Measurements from ENCODE around the gene NAP1L1. TPM values are rescaled to one million over a fixed set of nuclear protein-coding genes. Genes with fewer than 3 reads are reported as not detected.
A peak's percentile ranks its signal among the peaks of the same experiment; 100 is the strongest.

Gene NAP1L1
- total RNA-seq, 2 experiments from 2014 or later, result 478 to 488 TPM

DNA sequence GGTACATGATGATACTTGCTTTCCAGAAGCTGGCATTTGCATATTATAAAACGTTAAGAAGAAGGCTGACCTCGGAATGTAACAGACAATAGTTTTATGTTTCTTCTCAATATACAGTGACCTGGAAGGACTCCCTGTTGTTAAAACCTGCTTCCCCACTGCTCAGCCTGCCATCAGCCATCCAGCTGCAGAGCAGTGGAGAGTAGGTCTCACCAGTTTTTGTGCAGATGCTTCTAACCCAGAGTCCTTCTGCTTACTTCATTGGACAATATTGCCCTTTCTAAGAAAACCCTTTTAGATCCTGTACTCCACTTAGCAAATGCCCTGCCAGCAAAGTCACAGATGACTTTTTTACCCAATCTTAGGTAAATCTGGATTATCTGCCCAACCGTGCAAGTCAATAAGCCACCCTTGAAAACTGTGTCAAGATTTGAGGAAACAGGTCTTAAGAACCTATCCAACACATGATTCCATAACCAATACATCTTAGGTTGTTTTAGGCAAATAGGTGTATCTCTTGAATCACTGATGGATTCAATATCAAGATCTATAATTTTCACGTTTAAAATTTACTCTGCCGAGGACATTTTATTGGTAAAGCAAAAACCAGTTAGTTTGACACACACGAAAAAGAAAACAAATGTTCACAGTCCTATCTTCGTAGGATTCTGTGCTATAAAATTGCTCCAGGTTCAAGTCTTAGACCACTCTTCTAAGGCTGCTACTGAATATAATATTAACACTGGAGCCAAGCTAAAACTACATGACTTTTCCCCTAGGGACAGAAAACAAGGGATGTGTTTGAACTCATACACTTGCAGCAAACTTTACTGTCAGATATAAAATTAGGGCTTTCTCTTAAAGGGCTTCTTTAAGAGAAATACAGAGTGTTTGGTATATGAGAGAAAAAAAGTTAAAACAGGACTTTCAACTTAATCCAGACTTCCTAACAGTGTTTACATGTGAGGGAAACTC lies 58.6 kb downstream of the NAP1L1 start:
- DNase-seq (no peak), ATAC-seq (no peak)
- ChIA-PET POLR2A (interaction anchor here (1.1 kb wide), 1 partner anchor 48 kb away, joined by 4 read pairs; no protein-coding TSS in a partner anchor), CTCF (interaction anchor here (0.6 to 0.8 kb wide), 2 partner anchors 51 to 498 kb away, joined by 3 read pairs; no protein-coding TSS in a partner anchor)
- H3K27ac Mint-ChIP-seq, result no peak overlapping the region
- no peaks in the 10 kb centered on the region for H3K9me3 Mint-ChIP-seq (ENCODE audit: insufficient read depth)
- peaks cover 46% of the 10 kb centered on the region for H3K4me1 Mint-ChIP-seq (ENCODE audit: low read depth)
- peaks cover 25% of the 10 kb centered on the region for H3K36me3 Mint-ChIP-seq (ENCODE audit: low read depth)
- H3K4me3 Mint-ChIP-seq, result no peak overlapping the region
- H3K27me3 Mint-ChIP-seq (ENCODE audit: low read depth), result peaks cover 6% of the 10 kb centered on the region

DNA sequence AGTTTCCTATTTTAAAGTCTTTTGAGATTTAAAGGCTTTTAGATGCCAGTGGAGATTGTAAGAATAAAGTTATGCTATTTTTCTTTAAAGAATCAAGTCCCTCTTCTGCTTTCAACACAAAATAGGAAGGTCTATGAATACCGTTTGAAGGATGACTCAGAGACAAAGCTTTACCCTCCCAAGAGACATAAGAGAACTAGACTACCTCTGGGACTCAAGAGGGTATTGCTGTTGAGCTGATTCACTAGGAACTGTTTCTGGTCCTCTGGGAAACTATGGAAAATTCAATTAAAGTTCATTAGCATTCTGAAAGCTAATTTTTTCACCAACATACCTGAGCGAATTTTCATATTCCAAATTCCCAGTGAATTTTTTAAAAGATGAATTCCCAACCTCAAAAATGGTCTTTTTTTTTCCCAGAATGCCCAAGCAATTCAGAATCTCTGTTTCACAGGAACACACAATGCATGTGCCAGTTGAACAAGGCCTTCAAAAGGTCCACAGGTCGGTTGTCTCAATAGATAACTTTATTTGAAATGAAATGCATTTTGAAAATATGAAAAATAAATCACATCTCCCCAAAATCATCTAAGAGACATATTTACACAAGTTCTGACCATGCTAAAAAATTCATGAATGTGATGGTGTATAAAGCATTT lies 59.4 kb downstream of the NAP1L1 start:
- no peak for DNase-seq
- Mint-ChIP-seq H3K4me1 (ENCODE audit: low read depth) (peaks cover 46% of the 10 kb centered on the region), H3K27me3 (ENCODE audit: low read depth) (no peaks in the 10 kb centered on the region), H3K9me3 (ENCODE audit: insufficient read depth) (no peaks in the 10 kb centered on the region), H3K27ac (no peak overlapping the region), H3K4me3 (no peak overlapping the region), H3K36me3 (ENCODE audit: low read depth) (peaks cover 18% of the 10 kb centered on the region)
- CTCF ChIA-PET, result interaction anchor here (0.8 kb wide), 1 partner anchor 497 kb away, joined by 3 read pairs; no protein-coding TSS in a partner anchor
- no peak for ATAC-seq
- POLR2A ChIA-PET, result interaction anchor here (1.1 kb wide), 1 partner anchor 47 kb away, joined by 4 read pairs; no protein-coding TSS in a partner anchor

DNA sequence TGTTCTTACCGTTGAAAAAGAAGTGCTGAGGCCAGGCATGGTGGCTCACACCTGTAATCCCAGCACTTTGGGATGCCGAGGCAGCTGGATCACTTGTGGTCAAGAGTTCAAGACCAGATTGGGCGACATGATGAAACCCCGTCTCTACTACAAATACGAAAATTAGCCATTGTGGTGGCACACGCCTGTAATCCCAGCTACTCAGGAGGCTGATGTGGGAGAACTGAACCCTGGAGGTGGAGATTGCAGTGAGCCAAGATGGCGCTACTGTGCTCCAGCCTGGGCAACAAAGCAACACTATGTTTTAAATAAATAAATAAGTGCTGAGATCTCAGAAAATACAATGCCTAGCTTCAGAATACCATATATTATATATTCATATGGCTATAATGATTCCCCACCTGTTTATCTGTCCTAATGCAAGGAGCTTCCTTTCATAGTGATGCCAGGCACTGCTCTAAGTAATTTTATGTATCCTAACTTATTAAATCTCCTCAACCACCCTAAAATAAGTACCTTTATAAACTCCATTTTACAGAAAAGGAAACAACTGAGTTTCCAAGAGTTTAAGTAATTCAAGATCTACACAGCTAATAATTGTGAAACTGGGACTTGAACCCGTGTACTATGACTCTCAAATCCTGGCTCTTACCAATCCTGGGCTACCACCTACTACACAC lies 60.2 kb downstream of the NAP1L1 start:
- CTCF ChIA-PET, result interaction anchor here (1.0 kb wide), 1 partner anchor 90 kb away, joined by 3 read pairs; no protein-coding TSS in a partner anchor
- peaks cover 18% of the 10 kb centered on the region for H3K36me3 Mint-ChIP-seq (ENCODE audit: low read depth)
- H3K4me1 Mint-ChIP-seq (ENCODE audit: low read depth), result peaks cover 48% of the 10 kb centered on the region
- ATAC-seq (no peak), DNase-seq (no peak)
- no peak overlapping the region for H3K27ac Mint-ChIP-seq
- no peak overlapping the region for H3K4me3 Mint-ChIP-seq
- no peaks in the 10 kb centered on the region for H3K9me3 Mint-ChIP-seq (ENCODE audit: insufficient read depth)
- H3K27me3 Mint-ChIP-seq (ENCODE audit: low read depth), result no peaks in the 10 kb centered on the region
- POLR2A ChIA-PET, result no interaction called here

DNA sequence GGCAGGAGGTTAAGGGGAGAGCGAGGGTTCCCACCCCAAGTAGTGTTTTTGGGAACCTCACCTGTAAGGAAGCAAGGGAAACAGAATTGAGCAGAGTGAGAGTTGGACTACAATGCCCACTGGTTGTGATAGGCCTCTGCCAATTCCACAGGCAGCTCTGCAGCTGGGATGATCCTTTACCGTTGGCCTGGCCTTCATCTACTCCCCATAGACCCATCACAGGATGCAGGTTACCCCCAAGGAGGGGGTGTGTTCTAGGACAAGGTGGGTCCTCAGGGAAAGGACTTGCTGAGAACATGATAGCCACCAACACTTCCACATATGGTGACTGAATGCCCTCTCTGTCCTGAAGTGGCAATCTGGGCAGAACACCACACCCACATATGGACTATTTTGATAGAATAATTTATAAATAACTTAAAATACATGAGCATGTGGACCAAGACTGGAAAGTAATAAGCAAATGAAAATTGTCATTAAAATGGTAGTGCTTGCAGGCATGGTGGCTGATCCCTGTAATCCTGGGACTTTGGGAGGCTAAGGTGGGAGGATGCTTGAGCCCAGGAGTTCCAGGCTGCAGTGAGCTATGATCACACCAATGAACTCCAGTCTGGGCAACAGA lies 61.3 kb downstream of the NAP1L1 start:
- Mint-ChIP-seq H3K4me3 (no peak overlapping the region), H3K36me3 (ENCODE audit: low read depth) (peaks cover 11% of the 10 kb centered on the region), H3K9me3 (ENCODE audit: insufficient read depth) (no peaks in the 10 kb centered on the region), H3K27ac (no peak overlapping the region), H3K27me3 (ENCODE audit: low read depth) (no peaks in the 10 kb centered on the region), H3K4me1 (ENCODE audit: low read depth) (peaks cover 48% of the 10 kb centered on the region)
- POLR2A ChIA-PET, result interaction anchor here (4.1 kb wide), 1 partner anchor 7 kb away, joined by 114 read pairs; the partner anchor contains the start of gene PHLDA1
- CTCF ChIA-PET, result interaction anchor here (1.0 kb wide), 1 partner anchor 89 kb away, joined by 3 read pairs; no protein-coding TSS in a partner anchor
- no peak for DNase-seq
- ATAC-seq, result no peak

DNA sequence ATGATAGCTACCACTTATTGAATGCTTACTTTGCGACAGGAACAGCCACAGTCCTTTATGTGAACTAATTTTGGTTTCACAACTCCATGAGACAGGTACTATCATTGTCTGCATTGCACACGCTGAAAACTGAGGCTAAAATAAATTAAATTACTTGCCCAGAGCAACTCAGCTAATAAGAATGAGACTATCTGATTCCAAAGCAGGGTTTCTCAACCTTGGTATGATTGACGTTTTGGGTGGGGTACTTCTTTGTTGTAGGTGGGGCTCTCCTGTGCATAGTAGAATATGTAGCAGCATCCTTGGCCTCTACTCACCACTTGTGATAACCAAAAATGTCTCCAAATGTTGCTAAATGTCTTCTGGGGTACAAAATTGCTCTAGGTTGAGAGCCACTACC lies 62.0 kb downstream of the NAP1L1 start:
- ATAC-seq (no peak), DNase-seq (no peak)
- Mint-ChIP-seq H3K27me3 (ENCODE audit: low read depth) (no peaks in the 10 kb centered on the region), H3K9me3 (ENCODE audit: insufficient read depth) (no peaks in the 10 kb centered on the region), H3K4me3 (no peak overlapping the region), H3K36me3 (ENCODE audit: low read depth) (peaks cover 11% of the 10 kb centered on the region), H3K4me1 (ENCODE audit: low read depth) (peaks cover 50% of the 10 kb centered on the region), H3K27ac (no peak overlapping the region)
- ChIA-PET CTCF (interaction anchor here (0.7 to 3.4 kb wide), 3 partner anchors 9 to 56 kb away, joined by 3 to 52 read pairs (median 9); partner anchors contain the start of gene PHLDA1), POLR2A (interaction anchor here (3.6 to 4.1 kb wide), 2 partner anchors 8 to 43 kb away, joined by 46 to 114 read pairs; partner anchors contain the start of gene PHLDA1)

DNA sequence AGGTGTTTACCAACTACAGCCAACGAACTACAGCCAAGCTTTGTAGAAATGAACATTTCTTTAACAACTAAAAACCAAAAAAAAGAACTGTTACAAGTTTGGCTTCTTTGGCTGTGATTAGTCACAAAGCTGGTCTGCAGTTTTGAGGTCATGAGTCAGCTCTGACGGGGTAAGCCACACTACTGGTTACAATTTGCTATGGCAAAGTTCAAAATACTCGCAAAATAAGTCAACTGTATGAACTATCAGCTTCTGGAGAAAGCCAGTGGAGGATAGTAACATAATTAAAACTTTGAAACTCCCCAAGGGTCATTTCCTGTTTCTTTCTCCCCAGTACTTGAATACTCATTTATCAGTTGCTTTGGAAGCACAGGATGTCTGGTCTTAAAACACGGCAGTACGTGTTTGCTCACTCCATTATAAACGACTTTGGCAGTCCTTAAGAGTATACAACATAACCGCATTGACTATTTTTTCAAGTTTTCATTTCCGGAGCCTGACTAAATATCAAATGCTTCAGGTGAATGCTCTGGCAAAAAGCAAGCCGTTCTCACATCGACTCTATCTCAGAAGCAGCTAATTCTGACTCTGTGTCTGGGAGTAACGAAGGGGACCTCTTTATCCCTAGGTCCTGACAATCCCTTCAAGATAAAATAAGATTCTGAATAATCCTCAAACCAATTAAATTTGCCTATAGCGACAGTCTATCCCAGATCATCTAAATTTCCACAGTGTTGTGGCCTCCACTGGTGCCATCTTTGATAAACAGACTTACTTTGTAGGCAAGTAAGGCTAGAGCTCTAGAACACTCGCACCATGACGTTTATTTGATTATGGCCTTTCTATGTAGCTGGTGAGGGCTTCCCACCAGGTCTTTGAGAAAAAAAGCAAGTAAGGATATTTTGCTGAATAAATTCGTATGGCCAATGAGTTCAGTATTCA lies 63.5 kb downstream of the NAP1L1 start:
- Mint-ChIP-seq H3K36me3 (ENCODE audit: low read depth) (peaks cover 11% of the 10 kb centered on the region), H3K4me1 (ENCODE audit: low read depth) (peaks cover 49% of the 10 kb centered on the region), H3K27me3 (ENCODE audit: low read depth) (no peaks in the 10 kb centered on the region), H3K27ac (peak overlapping the region; percentile 96), H3K9me3 (ENCODE audit: insufficient read depth) (peaks cover 4% of the 10 kb centered on the region), H3K4me3 (peak overlapping the region; percentile 52)
- DNase-seq, result peak; percentile 85
- peak; percentile 84 for ATAC-seq
- POLR2A ChIA-PET, result interaction anchor here (0.6 to 4.1 kb wide), 17 partner anchors 10 to 541 kb away, joined by 3 to 114 read pairs (median 5); partner anchors contain the start of genes GLIPR1, KRR1 and PHLDA1
- CTCF ChIA-PET, result interaction anchor here (0.7 to 3.4 kb wide), 9 partner anchors 10 to 283 kb away, joined by 3 to 52 read pairs (median 6); partner anchors contain the start of gene PHLDA1

DNA sequence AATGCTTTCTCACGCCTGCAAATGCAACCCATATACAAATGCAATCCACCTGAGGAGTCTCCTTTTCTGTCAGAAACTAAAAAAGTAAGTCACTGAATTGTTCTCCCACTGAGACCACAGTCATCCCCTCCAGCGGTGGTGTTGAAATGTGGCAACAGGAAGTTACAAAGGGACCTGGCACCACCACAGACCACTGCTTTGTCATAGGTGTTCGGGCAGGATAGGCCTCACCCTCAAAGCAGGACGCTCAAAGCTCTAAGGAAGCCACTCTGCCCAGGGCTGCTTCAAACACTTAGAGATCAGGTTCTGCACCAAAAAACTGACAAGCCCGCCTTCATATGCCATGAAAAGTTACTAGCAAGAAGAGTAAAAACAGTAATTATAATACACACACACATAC lies 64.2 kb downstream of the NAP1L1 start:
- ATAC-seq (peak; percentile 89), DNase-seq (peak; percentile 91)
- peaks cover 4% of the 10 kb centered on the region for H3K9me3 Mint-ChIP-seq (ENCODE audit: insufficient read depth)
- peak overlapping the region; percentile 96 for H3K27ac Mint-ChIP-seq
- peaks cover 4% of the 10 kb centered on the region for H3K36me3 Mint-ChIP-seq (ENCODE audit: low read depth)
- peaks cover 51% of the 10 kb centered on the region for H3K4me1 Mint-ChIP-seq (ENCODE audit: low read depth)
- H3K27me3 Mint-ChIP-seq (ENCODE audit: low read depth), result no peaks in the 10 kb centered on the region
- POLR2A ChIA-PET, result interaction anchor here (0.6 to 4.1 kb wide), 14 partner anchors 10 to 540 kb away, joined by 3 to 114 read pairs (median 5); partner anchors contain the start of genes GLIPR1, KRR1 and PHLDA1
- CTCF ChIA-PET, result interaction anchor here (0.6 to 3.4 kb wide), 9 partner anchors 9 to 282 kb away, joined by 3 to 52 read pairs (median 6); partner anchors contain the start of gene PHLDA1
- peak overlapping the region; percentile 52 for H3K4me3 Mint-ChIP-seq

DNA sequence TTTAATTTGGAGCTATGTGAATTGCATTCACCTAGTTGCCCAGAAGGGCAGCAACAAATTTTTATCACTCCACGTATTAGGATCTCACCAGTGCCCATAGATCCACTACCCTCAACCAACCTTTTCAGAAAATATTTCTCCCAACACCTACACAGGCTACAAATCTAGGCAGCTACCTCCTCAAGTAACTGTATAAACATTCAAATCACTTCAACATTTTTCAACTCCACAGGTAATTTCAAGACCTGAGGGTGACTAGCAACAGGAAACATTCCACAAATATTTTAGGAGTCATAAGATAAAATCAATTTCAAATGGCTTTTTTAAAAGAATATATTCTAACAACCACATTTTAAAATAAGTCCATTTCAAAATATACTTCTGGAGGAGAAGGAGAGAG lies 65.8 kb downstream of the NAP1L1 start:
- peaks cover 4% of the 10 kb centered on the region for H3K36me3 Mint-ChIP-seq (ENCODE audit: low read depth)
- peak overlapping the region; percentile 15 for H3K4me3 Mint-ChIP-seq
- H3K27me3 Mint-ChIP-seq (ENCODE audit: low read depth), result no peaks in the 10 kb centered on the region
- POLR2A ChIA-PET, result no interaction called here
- peak overlapping the region; percentile 58 for H3K27ac Mint-ChIP-seq
- H3K9me3 Mint-ChIP-seq (ENCODE audit: insufficient read depth), result peaks cover 4% of the 10 kb centered on the region
- H3K4me1 Mint-ChIP-seq (ENCODE audit: low read depth), result peaks cover 48% of the 10 kb centered on the region
- CTCF ChIA-PET, result interaction anchor here (1.2 kb wide), 1 partner anchor 17 kb away, joined by 4 read pairs; no protein-coding TSS in a partner anchor
- no peak for DNase-seq
- no peak for ATAC-seq

DNA sequence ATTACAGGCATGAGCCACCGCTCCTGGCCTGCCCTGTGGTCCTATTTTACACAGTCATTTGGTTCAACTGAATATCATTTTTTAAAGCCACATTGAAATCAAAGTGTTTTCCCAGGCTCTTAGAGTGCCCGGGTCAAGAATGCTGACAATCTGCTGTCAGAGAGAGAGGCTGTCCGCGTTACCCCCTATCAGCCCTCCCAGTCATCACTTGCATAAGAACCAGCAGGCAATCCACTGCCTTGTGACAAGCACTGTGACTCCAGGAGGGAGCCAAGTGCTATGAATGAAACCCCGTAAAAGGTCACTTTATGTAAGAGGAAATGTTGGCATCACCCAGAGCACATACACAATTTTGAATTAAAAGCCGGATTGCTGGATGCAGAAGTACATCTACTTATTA lies 66.4 kb downstream of the NAP1L1 start:
- Mint-ChIP-seq H3K4me1 (ENCODE audit: low read depth) (peaks cover 48% of the 10 kb centered on the region), H3K9me3 (ENCODE audit: insufficient read depth) (peaks cover 4% of the 10 kb centered on the region), H3K36me3 (ENCODE audit: low read depth) (peaks cover 4% of the 10 kb centered on the region), H3K27me3 (ENCODE audit: low read depth) (no peaks in the 10 kb centered on the region), H3K4me3 (no peak overlapping the region), H3K27ac (no peak overlapping the region)
- DNase-seq, result no peak
- ATAC-seq, result no peak
- ChIA-PET CTCF (interaction anchor here (1.2 kb wide), 1 partner anchor 17 kb away, joined by 4 read pairs; no protein-coding TSS in a partner anchor), POLR2A (no interaction called here)

DNA sequence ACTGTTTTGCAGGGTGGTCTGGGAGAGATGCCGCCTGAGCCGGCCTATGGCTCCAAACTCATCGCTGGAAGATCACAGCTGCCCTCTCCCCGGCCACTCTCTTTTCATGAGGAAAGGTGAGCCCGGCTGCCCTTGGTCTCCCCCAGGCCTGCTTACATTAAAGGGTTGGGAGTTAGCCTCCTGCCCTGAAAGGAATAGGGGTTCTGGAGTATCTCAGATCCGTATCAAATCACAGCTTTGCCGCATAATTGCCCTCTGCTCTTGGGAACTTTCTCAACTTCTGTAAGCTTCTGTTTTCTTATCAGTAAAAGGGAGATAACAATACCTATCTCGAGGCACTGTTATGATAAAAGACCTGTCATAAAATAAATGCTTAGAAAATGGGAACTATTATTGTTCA lies 70.5 kb downstream of the NAP1L1 start:
- no peak for ATAC-seq
- no peaks in the 10 kb centered on the region for H3K27me3 Mint-ChIP-seq (ENCODE audit: low read depth)
- CTCF ChIA-PET, result interaction anchor here (0.7 kb wide), 1 partner anchor 53 kb away, joined by 3 read pairs; no protein-coding TSS in a partner anchor
- peaks cover 4% of the 10 kb centered on the region for H3K9me3 Mint-ChIP-seq (ENCODE audit: insufficient read depth)
- no peak overlapping the region for H3K4me3 Mint-ChIP-seq
- H3K27ac Mint-ChIP-seq, result no peak overlapping the region
- H3K36me3 Mint-ChIP-seq (ENCODE audit: low read depth), result peaks cover 4% of the 10 kb centered on the region
- H3K4me1 Mint-ChIP-seq (ENCODE audit: low read depth), result peaks cover 23% of the 10 kb centered on the region
- no peak for DNase-seq
- POLR2A ChIA-PET, result interaction anchor here (1.2 kb wide), 1 partner anchor 14 kb away, joined by 4 read pairs; no protein-coding TSS in a partner anchor
